ENCODE results near the gene SNCB.

The SNCB gene

GRCh38 chr5:176648474-176649194, 18.3 kb upstream of the SNCB start:
- Histone ChIP-seq H3K4me3 (ENCODE audit: severe bottlenecking) (peak overlapping the region; percentile 51), H3K9me3 (ENCODE audit: severe bottlenecking) (no peaks in the 10 kb centered on the region), H3K27me3 (ENCODE audit: insufficient read depth, poor library complexity, severe bottlenecking) (no peaks in the 10 kb centered on the region), H3K4me1 (ENCODE audit: insufficient read depth, poor library complexity, severe bottlenecking) (no peaks in the 10 kb centered on the region), H3K36me3 (ENCODE audit: low read depth) (0 out of 2 replicates have a peak, but pooled peaks cover 5% of the 10 kb centered on the region), H3K27ac (ENCODE audit: poor library complexity, severe bottlenecking) (no peak overlapping the region)
- TF ChIP-seq, protein P1, sequence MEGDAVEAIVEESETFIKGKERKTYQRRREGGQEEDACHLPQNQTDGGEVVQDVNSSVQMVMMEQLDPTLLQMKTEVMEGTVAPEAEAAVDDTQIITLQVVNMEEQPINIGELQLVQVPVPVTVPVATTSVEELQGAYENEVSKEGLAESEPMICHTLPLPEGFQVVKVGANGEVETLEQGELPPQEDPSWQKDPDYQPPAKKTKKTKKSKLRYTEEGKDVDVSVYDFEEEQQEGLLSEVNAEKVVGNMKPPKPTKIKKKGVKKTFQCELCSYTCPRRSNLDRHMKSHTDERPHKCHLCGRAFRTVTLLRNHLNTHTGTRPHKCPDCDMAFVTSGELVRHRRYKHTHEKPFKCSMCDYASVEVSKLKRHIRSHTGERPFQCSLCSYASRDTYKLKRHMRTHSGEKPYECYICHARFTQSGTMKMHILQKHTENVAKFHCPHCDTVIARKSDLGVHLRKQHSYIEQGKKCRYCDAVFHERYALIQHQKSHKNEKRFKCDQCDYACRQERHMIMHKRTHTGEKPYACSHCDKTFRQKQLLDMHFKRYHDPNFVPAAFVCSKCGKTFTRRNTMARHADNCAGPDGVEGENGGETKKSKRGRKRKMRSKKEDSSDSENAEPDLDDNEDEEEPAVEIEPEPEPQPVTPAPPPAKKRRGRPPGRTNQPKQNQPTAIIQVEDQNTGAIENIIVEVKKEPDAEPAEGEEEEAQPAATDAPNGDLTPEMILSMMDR (IDR thresholded peaks at IDR 0.05; ENCODE audit: poor library complexity, severe bottlenecking): no peak
- DNase-seq (ENCODE audit: low spot score) (no peak), ATAC-seq (ENCODE audit: low read depth) (no peak)

DNA sequence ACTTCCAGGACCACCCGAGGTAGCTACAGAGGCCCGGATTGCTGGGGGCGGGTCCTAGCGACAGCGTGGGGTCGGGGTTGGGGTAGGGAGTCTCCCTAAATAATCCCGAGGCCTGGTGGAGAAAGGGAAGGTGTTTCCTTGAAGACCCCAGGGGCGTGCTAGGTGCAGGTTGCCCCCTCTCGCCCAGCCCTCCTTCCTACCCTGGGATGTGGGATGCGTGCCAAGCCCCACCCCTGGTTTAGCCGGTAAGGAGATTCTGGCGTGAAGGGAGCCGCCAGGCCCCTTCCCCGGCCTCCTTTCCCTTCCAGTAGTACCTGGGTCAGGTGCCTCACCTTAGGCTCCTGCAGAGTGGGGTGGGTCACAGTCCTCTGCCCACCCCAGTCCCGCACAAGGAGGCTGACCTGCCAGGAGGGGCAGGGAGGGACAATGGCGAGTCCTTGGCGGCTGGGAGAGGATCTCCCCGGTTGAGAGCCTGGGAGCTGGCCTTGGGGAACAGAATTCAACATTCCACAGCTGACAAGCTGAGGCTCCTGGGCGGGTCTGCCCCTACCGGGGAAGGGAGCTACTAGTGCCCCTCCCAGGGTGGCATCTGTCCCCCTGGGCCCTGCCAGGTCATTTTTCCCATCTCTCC, 17.6 kb upstream of the SNCB start:
- peak overlapping the region; percentile 19 for H3K27ac ChIP-seq (ENCODE audit: poor library complexity, severe bottlenecking)

DNA sequence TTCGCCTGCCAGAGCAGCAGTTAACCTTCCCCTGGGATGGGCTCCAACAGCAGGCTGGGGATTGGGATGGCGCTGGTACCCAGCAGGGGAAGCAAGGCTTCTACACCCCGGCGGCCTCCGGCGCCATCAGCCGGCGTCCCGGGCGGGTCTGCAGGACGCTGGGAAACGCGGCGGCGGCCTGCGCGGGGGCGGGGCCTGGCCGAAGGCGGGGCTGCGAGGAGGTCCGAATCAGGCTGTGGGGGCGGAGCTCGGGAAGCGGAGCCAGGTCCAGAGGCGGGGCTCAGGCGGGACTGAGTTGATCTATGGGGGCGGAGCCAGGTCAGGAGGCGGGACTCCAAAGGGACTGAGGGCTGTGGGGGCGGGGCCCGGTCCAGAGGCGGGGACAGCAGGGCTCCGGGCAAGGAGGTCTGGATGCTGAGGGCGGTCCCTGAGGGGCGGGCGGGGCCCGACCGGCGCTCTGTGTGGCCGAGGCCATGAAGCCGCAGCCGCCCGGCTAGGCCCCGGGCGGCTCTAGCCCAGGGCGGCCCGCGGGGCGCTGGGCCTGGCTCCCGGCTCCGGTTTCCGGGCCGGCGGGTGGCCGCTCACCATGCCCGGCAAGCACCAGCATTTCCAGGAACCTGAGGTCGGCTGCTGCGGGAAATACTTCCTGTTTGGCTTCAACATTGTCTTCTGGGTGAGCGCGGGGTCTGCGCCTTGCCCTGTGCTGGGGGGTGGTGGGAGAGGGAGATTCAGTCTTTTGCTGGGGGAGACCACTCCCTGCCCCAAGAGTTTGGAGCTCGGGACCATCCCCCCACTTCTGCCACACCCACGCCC, 16.9 kb upstream of the SNCB start, which contains the start of gene TSPAN17:
Gene TSPAN17 (plus strand): TSS at position 455 of the 813 bp plus-strand sequence. CDS start 132 bp downstream, at position 587.
- Histone ChIP-seq H3K27me3 (ENCODE audit: insufficient read depth, poor library complexity, severe bottlenecking) (no peaks in the 10 kb centered on the region), H3K4me3 (ENCODE audit: severe bottlenecking) (peak within 1 kb of the TSS; percentile 51), H3K27ac (ENCODE audit: poor library complexity, severe bottlenecking) (peak within 1 kb of the TSS; percentile 19), H3K4me1 (ENCODE audit: insufficient read depth, poor library complexity, severe bottlenecking) (no peaks in the 10 kb centered on the region), H3K36me3 (ENCODE audit: low read depth) (no peaks in the 10 kb centered on the region), H3K9me3 (ENCODE audit: severe bottlenecking) (no peaks in the 10 kb centered on the region)
- ATAC-seq (ENCODE audit: low read depth) (peak; percentile 90), DNase-seq (ENCODE audit: low spot score) (peak; percentile 100)
- TF ChIP-seq, protein P1 (IDR thresholded peaks at IDR 0.05; ENCODE audit: poor library complexity, severe bottlenecking): peak; percentile 52

More for the DNA sequence above, 17.6 kb upstream of the SNCB start:
- Histone ChIP-seq H3K4me3 (ENCODE audit: severe bottlenecking) (peak overlapping the region; percentile 51), H3K36me3 (ENCODE audit: low read depth) (no peaks in the 10 kb centered on the region), H3K4me1 (ENCODE audit: insufficient read depth, poor library complexity, severe bottlenecking) (no peaks in the 10 kb centered on the region), H3K27me3 (ENCODE audit: insufficient read depth, poor library complexity, severe bottlenecking) (no peaks in the 10 kb centered on the region), H3K9me3 (ENCODE audit: severe bottlenecking) (no peaks in the 10 kb centered on the region)
- TF ChIP-seq, protein P1 (IDR thresholded peaks at IDR 0.05; ENCODE audit: poor library complexity, severe bottlenecking): no peak
- 0 out of 3 replicates have a peak, but pooled peaks have one; percentile 1 for ATAC-seq (ENCODE audit: low read depth)
- DNase-seq (ENCODE audit: low spot score): no peak

GRCh38 chr5:176646707-176647029, 16.3 kb upstream of the SNCB start:
- Histone ChIP-seq H3K27me3 (ENCODE audit: insufficient read depth, poor library complexity, severe bottlenecking) (no peaks in the 10 kb centered on the region), H3K27ac (ENCODE audit: poor library complexity, severe bottlenecking) (no peak overlapping the region), H3K9me3 (ENCODE audit: severe bottlenecking) (no peaks in the 10 kb centered on the region), H3K4me3 (ENCODE audit: severe bottlenecking) (peak overlapping the region; percentile 51), H3K36me3 (ENCODE audit: low read depth) (no peaks in the 10 kb centered on the region), H3K4me1 (ENCODE audit: insufficient read depth, poor library complexity, severe bottlenecking) (no peaks in the 10 kb centered on the region)
- TF ChIP-seq, protein P1 (IDR thresholded peaks at IDR 0.05; ENCODE audit: poor library complexity, severe bottlenecking): no peak
- no peak; the same call in 2 of the 3 replicates for ATAC-seq (ENCODE audit: low read depth)
- DNase-seq (ENCODE audit: low spot score): no peak

Measured in RWPE2 (cell line).